Activated CD4-positive, alpha-beta T cell treated with anti-CD3 and anti-CD28 coated beads, Interleukin-2, amount 50 U/mL, for 24 hours (primary cell): ENCODE data around the gene ZFAND2A.
"Not testable (repeated sequence)": the region's sequence is repeated elsewhere in the genome, so short reads cannot be mapped to it uniquely, and the experiment has no call there.

ENCODE experiments used
- DNase-seq, 2 donors: peaks; one replicate each; pipeline ENCODE4 v3.0.0-alpha.2; 2020; ENCODE audit warnings: low read depth in 1 of 2, low spot score in 1 of 2

ZFAND2A gene

DNA sequence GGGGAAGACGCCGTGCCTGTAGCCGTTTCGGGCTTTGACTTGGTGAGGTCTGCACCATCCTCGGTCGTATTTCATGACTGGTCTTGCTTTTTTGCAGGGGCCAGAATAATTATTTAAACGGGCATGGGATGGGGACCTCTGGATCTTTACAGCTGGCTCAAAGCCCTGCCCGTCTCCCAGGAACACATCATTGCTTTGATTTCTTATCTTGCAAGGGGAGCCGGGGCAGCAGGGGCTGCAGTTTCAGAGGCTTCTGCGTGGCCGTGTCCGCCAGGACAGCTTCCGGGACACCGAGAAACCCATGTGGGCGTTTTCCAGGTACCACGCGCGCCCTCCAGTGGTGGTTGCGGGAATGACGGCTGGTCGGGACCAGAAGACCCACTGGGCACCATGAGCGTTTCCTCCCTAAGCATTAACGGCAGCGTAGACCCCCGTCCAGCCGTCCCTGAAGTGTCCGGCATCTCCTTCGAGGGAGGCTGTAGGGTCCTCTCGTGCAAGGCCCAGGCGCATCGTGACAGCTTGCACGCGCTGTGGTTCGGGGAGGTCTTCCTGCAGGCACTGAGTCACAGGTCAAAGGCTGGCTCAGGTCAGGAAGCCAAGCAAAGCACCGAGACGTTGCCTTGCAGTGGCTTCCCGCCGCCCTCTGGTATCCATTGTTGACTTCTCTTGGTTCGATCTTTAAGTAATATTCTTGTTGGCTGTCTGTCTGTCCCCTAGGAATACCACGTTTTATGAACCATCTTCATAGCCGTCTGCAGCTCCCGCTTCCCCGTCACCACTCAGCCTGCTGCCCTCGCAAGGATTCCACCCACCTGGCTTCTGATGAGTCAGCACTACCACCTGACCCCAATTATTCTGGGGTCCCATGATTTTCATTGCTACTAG is 16.2 kb upstream of the ZFAND2A start:
- DNase-seq: peak; percentile 73 to 74

DNA sequence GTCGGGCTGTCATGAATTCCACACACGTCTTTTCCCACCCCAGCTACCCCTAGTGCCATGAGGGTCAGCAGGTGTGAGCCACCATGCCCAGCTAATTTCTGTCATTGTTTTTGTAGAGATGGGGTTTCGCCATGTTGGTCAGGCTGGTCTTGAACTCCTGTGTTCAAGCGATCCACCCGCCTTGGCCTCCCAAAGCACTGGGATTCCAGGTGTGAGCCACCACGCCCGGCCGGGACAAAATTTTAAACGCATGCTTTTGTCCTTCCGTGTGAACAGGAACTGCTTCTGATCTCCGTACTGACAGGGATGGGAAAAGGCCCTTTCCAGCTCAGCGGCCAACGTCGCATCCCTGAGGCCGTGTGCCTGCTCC is 15.6 kb upstream of the ZFAND2A start:
- no peak for DNase-seq

DNA sequence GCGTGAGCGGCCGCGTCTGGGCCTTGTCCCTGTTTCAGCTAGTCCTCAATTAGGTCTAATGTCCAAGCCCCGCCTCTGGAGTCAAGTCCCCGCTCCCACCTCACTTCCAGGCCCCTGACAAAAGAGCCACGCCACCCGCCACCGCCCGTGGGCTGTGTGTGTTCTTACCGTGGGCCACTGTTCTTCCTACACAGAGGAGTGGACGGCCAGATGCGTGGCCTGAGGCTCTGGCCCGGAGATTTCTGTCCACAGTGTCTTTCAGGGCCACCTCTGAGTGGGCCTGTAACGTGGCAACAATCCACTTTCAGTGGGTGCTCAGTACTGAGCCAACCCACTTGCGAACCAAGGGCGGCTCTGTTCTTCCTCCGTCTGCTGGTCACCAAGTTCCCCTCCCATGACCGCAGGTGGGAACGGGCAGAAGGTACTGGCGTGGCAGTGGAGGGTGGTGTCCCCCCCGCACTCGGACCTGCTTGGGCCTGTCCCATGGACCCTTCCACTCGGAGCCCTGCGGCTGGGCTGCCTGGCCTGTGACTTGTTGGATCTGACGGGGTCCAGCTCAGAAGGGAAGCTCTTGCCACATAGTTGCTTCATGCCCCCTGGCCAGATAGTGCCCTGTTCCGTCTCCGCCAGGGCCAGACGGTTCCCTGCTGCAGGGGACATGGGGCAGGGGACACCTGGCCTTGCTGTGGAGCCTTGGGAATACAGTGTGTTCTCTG is 15.0 kb upstream of the ZFAND2A start:
- DNase-seq: no peak

DNA sequence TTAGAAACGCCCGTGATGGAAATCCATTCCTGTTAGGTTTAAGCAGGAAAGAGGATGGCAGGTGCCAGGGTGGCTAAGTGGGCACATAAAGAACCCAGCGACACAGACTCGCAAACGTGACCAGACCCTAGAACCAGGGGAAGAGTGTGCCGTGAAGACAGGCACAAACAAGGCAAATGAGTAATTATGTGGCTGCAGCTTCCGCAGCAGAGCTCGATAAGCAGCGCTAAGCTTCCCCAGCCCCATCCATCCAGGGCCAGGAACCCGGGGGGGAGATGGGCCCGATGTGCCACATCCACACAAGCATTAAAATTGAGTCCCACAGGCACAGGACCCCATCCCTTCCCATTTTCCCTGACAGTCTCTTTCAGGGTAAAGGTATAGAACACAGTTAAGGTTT is 14.0 kb upstream of the ZFAND2A start:
- no peak for DNase-seq

DNA sequence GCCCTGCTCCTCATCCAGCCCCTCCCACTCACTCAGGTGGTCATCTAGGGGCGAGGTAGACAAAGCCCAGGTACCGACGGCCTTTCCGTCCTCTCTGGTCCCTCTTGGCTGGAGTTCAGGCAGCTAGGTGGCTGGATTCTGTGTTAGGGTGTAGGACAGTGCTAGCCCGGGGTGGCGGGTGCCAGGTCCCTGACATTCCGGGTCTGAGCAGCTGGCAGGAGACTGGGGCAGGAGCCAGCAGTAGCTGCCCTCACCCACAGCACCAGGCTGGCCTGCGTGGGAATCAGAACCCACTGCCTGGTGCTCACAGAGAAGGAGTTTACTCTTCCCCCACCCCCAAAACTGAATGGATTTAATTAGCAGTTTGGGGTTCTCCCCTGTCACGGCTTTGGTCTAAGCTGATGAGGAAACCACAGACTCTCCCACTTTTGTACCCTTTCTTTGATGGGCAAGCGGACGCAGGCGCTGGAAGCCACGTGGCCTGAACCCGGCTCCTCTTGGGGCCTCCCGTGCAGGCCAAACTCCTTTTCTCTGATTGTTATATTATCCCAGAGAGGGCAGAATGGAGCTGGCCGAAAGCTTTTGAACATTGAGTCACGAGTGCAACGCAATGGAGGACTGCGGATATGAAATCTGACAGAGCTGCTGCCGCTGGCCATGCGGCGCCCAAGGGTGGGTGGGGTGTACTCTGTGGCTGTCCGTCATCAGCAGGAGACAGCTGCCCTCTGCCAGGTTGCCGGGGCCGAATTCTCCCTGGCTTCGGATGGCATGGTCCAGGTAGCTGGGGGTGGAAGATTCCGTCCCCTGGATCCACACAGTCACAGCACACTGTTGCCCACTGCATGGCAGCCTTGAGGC is 12.9 kb upstream of the ZFAND2A start:
- DNase-seq: no peak

DNA sequence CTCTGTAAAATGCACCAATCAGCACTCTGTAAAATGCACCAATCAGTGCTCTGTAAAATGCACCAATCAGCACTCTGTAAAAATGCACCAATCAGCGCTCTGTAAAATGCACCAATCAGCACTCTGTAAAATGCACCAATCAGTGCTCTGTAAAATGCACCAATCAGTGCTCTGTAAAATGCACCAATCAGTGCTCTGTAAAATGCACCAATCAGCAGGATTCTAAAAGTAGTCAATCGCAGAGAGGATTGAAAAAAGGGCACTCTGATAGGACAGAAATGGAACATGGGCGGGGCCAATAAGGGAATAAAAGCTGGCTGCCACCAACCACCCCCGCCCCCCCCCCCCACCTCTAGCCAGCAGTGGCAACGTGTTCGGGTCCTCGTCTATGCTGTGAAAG is 11.5 kb upstream of the ZFAND2A start:
- DNase-seq: not testable (repeated sequence)

DNA sequence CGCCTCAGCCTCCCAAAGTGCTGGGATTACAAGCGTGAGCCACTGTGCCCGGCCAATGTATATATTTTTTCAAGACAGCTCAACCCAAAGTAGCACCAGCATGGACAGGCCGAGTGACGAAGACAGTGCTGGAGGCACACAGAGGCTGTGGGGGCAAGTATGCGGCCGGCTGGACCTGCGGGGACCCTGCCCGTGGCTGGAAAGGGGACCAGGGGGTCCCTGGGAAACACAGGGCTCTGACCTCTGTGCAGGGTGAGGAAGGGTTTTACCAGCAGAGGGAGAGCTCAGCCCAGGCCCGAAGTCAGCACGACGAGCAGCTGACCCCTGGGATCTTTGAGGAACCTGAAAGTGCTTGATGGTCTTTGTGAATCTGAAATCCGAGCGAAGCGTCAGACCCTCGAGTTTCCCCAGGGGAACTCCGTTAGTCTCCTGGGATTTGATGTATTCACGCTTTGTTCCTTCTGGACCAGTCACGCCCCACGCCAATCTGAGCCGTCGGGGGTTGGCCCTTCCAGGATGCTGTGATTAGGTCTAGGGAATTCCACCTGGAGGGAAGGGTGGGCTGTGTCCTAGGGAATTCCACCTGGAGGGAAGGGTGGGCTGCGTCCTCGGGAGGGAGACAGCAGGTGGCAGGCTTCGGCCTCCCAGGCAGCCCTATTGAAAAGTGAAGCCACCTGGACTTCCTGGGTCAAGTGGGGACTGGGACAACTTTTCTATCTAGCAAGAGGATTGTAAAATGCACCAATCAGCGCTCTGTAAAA is 10.9 kb upstream of the ZFAND2A start:
- DNase-seq: no peak

DNA sequence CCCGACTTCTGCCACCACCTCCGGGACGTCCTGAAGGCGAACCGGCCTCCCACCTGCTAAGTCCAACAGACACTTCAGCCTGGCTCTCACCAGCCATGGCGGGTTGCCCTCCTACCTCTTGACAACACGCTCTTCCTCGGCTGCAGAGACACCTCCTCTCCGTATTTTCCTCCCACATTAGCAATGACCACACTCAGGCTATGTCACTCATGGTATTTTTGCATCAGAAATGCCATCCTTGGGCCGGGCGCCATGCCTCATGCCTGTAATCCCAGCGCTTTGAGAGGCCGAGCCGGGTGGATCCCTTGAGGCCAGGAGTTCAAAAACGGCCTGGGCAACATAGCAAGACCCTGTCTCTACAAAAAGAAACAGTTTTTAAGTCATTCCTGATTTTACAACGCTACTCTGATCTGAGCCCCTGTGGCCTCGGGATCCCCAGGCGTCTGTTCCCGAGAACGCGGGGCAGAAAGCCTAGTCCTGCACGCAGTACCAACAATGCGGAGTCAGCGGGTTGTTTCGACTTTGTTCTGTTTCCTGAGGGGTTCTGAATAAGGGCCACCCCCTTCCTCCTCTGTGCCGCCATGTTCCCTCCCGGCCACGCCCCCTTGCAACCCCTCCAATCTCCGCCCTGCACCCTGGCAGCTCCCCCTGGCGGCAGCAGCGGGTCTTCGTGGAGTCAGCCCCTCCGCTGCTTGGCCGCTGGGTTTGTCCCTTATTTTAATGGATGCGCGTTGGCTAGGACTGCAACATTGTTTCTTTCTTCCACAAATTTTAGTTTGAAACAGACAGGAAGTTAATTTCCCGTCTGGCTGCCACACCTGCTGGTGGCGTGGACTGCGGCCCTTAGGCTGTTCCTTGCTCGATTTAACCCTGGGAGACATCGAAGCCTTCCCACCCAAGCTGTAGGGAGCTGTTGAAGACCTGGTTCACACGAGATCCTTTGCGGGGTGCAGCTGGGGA is 9.7 kb upstream of the ZFAND2A start:
- DNase-seq: peak; percentile 45 to 89

DNA sequence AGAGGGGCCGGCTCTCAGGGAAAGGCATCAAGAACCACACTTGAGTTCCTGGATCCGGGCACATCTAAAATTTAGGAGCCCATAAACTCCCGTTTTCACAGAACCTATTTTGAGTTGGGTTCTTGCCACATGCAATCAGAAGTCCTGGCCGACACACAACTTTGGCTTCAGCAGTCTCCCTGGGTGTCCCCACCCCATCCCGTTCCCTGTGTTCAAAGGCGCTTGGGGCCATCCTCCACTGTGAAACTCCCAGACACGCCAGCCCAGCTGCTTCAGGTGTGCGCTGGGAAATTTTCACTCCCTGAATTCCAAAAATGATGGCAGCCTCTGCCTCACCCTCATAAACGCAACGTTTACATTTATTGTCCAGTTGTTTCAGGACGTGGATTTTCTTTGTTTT is 8.4 kb upstream of the ZFAND2A start:
- no peak for DNase-seq

DNA sequence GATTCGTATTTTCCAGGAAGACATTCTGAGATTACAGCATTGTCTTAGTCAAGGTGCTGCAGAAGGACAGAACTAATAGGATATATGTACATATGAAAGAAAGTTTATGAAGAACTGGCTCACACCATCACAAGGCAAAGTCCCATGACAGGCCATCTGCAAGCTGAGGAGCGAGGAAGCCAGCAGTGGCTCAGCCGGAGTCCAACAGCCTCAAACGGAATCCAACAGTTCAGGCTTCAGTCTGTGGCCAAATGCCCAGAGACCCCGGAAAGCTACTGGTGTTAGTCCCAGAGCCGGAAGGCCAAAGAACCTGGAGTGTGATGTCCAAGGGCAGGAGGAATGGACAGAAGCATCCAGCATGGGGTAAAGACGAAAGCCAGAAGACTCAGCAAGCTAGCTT is 4.4 kb upstream of the ZFAND2A start:
- DNase-seq: no peak

DNA sequence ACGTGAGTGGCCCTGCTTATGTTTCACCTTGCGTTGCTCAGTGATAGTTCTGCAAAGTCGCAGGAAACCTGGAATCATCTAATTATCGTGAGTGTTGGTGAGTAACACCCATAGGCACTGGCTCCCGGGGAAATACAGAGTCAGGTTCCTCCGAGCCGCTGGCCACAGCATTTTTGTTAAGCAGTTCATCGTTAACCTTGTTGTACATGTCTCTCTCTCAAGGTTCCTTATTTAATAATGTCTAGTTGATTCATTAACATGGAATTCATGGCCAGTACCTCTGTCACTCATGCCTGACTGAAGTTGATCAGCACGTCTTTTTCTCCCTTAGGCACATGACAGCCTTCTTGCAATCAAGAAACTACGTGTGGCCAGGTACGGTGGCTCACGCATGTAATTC is 3.1 kb upstream of the ZFAND2A start:
- DNase-seq: no peak

DNA sequence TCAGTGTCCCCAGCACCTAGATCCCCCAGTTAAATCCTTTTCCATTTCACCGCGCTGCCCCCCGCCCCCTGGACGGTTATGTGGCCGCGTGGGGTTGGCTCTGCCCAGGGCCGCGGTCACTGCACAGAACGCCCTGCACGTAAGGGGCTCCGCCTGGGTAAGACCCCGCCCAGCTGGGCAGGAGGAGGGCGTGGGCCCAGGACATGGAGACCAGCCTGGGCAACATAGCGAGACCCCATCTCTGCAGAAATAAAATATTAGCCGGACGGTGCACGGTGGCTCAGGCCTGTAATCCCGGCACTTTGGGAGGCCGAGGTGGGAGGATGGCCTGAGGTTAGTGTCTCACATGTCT is 650 bp upstream of the ZFAND2A start:
- DNase-seq: no peak

DNA sequence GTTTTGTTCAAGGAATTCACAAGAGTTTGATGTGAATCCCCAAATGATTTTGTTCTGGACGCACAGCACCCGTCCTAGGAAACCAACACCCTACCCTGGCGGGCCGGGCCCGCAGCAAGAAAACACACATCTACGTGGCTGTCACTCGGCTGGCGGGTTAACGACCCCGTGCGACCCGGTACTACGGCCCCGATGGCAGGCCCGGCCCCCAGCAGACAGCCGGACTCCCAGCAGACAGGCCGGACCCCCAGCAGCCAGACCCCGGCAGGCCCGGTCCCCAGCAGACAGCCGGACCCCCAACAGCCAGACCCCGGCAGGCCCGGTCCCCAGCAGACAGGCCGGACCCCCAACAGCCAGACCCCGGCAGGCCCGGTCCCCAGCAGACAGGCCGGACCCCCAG is 765 bp downstream of the ZFAND2A start:
- DNase-seq: not testable (repeated sequence)

DNA sequence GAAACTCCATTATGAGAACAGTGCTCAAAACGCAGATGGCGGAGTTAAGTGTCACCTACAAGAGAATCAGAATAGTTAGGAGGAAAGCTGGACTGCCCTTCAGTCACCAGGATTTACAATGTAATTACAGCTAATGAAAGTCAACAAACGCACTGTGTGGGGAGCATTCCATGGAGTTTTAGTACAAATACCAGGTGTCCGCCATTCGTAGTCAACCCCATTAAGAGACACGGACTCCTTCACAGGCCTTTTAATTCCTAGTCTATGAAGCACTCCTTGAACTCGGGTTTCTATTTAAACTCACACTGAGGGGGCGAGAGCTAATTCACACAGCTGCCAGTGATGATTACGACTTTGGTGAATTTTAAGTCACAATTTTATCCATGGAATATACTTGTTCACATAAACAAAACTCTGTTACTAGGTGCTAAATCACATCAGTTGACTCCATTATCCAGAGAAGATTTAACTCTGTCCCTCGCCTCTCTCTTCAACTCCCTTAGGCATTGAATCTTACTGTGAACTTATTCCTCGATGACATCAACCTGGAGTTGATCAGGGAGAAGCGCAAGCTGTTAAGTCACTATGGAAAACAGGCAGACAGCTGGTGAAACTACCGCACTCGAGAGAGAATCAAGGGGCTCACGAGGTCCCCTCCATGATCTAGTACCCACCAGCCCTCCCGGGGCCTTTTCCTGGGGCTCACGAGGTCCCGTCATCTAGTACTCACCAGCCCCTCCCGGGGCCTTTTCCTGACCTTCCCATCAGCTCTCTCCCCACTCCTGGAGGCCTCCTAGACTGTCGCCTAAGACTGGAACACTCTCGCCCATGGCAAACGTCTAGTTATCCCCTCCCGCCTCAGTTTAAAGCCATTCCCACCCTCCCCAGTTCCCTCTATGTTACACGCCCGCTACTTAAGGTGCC is 1.5 kb downstream of the ZFAND2A start:
- no peak for DNase-seq

DNA sequence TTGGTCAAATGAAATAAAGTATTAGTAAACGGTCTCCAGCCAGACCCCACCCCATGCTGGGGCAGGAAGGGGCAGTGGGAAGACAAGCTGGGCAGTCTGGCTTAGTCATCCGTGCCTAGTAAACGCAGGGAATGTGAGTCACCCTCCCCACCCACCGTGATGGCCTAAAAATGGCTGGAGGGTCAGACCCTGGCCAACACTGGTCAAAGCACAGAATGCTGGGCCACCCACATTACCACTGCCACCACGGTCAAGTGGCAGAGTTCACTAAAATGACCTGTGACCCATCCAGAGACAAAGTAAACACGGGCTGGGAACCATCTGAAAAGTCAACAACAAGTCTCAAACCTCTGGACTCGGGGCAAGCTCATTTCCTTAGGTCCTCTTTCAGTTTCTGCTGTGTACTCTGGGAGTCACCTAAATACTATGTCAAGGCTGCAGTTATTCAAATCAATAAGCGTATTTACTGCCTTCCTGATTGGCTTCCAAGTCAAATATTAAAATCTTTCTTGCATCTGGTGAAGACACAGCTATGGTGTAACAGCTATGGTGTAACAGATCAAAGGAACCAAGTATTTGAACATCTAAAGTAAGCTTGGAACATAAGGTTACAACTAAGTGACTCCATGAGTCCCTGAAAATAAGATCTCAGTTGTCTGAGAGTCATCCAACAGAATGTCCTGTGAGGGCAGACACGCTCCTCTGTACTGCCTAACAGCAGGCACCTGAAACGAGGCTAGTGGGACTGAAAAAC is 3.0 kb downstream of the ZFAND2A start:
- DNase-seq: no peak

DNA sequence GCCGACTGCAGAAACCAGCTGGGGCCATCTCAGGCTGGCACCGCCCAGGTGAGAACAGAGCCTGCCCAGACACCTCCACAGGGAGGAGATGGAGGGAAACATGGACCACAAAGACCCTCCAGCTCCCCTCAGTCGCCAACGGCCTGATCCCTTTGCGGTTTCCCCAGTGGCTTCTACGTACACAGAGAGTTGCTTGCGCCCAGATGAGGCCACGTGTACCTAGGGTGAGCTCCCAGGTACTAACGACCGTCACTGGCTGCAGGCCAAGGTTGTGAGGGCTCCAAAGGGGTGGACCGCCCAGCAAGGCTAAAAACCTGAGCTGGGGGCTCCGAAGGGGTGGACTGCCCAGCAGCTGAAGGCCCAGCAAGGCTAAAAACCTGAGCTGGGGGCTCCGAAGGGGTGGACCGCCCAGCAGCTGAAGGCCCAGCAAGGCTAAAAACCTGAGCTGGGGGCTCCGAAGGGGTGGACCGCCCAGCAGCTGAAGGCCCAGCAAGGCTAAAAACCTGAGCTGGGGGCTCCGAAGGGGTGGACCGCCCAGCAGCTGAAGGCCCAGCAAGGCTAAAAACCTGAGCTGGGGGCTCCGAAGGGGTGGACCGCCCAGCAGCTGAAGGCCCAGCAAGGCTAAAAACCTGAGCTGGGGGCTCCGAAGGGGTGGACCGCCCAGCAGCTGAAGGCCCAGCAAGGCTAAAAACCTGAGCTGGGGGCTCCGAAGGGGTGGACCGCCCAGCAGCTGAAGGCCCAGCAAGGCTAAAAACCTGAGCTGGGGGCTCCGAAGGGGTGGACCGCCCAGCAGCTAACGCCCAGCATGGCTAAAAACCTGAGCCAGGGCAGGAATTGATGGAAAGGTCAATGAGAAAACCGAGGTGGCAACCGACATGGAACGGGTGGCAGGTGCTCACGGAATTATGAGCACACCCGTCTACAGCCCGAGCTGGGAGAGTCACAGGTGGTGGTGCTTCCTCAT is 3.9 kb downstream of the ZFAND2A start:
- not testable (repeated sequence) for DNase-seq

DNA sequence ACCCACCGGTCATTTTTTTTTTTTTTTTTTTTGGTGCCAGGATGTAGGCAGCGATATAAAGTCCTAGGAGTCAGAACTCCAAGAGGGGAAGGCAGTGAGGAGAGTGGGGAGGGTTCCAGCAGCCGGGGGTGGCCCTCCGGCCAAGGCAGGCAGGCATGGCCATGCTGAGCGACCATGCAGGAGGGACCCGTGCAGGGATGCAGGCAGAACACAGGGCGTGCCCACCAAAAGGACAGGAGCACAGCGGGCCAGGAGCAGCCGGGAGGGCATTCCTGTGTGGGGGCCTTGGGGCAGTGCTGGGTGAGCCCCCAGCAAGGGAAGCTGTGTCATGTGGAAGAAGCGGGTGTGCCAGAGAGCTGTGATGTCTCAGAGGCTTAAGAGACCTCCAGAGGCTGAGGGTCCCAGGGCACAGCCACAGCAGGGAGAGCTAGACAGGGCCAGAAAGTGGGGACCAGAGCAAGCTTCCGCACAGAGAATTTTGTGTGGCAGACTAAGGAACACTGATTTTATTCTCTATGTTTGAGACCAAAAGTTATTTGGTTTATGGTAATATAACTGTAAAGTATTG is 5.7 kb downstream of the ZFAND2A start:
- no peak for DNase-seq
